HT-29 (cell line): Measurements from ENCODE around the gene BRWD1. TPM values are rescaled to one million over a fixed set of nuclear protein-coding genes. Genes with fewer than 3 reads are reported as not detected.

ENCODE experiments used
- DNase-seq: peaks from one replicate; pipeline ENCODE4 v3.0.0-alpha.2; 2015; ENCODE audit warnings: low spot score
- total RNA-seq: library from RNA; depleted of rRNA; stranded (reverse); fragments of >200 nt; shearing (Covaris generic); gene quantifications from 2 replicates; pipeline ENCODE4 v1.2.3, GENCODE V29; 2014; rRNA removed

The BRWD1 gene
- 11.7 and 12.5 TPM in 2 replicates for total RNA-seq

DNA sequence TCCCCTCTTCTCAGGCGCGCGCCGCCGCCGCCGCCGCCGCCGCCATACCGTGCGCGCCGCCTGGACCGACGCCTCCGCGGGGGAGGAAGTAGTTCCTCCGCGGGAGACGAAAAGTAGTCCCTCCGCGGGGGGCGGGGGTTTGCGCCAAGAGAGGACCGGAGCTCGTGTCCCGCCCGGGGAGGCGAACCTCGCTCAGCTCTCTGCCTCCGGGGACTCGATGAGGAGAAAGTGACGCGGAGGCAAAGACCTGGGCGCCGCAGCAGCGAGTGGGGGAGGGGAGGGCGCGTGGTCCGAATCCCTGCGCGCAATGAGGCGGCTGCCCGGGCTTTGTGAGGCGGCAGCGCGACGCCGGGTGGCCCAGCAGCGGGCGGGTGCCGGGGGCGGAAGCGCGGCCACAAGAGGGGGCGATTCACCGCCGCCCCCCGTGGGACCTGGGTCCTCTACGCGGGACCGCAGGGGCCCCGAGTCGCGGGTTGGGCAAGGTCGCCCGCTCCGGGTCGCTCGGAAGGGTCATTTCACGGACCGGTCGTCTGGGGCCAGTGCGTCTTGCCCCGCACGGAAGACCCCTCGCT is at the start of gene BRWD1:
TSS of gene BRWD1 (minus strand) at position 62 of the 572 bp plus-strand sequence. CDS start 141 bp downstream, outside the sequence.
- peak; percentile 71 for DNase-seq

DNA sequence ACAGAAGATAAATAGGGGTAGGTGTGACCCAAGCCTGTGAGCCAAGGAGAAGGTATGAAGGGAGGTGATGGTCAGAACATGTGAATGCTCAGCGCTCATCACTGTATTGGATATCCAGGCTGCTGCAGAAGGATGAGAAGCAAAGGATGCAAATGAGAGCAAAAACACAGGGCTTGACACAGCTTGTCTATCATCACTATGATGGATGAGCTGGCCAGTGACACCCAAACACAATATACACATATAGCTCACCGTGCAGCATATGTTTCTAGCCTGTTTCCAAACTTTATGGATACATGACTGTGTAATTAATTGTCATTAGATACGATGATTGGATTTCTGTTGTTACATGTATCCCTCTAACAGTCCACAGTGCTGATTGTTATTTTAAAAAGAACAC is 49.3 kb upstream of the BRWD1 start:
- no peak for DNase-seq

DNA sequence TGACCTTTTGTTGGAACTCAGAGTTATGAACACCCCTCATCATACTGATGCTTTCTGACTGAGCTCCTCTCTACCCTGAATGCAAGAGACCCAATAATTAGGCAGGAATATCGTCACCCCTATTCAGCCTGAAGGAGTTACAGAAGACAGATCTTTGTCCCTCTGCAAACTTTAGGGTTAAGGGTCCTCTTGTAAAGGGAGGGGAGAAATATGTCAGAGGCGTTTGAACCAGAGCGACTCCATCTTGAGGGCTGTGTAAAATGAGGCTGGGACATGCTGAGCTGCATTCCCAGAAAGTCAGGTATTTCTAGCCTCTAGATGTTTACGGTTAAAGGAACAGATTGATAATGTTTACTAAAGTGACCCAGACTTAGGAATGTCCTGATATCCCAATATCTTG is 46.0 kb upstream of the BRWD1 start:
- DNase-seq = no peak

DNA sequence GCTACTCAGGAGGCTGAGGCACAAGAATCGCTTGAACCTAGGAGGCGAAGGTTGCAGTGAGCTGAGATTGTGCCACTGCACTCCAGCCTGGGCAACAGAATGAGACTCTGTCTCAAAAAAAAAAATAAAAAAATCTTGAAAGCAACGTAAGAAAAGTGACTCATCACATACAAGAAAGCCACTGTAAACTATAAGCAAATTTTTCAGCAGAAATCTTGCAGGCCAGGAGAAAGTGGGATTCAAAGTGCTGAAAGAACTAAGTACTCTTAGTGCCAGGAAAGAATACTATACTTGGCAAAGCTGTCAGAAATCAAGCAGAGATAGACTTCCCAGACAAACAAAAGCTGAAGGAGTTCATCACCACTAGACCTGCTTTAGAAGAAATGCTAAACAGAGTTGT is 39.9 kb upstream of the BRWD1 start:
- DNase-seq = no peak

DNA sequence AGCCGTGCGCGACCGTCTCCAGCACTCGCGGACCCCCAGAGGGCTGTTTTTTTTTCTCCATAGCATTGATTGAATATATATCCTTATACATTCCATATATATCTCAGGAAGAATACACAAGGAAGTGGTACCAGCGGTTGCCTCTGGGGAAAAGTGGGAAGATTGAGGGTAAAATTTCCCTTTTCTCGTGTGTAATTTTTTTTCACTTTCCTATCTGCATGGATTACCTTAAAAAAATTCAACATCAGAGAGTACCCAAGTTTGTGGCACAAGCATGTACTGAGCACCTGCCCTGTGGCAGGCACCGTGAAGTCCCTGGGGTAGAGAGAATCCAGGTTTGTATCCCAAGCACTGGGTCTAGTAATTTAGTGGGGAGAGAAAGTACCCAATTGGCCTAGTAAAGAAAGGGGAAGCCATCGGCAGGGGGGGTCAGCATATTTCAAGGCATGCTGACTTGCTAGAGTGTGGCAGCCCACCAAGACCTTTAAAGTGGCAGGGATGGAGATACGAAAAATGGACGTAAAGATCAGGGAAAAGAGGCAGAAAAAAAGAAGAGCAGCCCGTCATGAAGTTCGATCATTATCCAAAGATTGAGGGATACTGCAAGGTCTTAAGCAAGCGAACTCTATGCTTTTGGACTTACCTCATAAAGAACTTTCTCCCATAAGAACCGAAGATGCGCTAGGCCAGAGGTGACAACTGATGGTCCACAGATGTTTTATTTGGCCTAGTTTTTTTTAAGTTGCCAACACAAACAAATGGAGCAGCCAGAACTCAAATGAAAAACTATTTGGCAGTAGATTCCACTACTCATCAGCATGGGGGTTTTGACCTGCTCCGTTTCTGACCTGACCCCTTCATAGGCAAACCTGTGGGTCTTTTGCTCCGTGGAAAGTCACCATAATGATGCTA is 36.9 kb upstream of the BRWD1 start:
- no peak for DNase-seq

DNA sequence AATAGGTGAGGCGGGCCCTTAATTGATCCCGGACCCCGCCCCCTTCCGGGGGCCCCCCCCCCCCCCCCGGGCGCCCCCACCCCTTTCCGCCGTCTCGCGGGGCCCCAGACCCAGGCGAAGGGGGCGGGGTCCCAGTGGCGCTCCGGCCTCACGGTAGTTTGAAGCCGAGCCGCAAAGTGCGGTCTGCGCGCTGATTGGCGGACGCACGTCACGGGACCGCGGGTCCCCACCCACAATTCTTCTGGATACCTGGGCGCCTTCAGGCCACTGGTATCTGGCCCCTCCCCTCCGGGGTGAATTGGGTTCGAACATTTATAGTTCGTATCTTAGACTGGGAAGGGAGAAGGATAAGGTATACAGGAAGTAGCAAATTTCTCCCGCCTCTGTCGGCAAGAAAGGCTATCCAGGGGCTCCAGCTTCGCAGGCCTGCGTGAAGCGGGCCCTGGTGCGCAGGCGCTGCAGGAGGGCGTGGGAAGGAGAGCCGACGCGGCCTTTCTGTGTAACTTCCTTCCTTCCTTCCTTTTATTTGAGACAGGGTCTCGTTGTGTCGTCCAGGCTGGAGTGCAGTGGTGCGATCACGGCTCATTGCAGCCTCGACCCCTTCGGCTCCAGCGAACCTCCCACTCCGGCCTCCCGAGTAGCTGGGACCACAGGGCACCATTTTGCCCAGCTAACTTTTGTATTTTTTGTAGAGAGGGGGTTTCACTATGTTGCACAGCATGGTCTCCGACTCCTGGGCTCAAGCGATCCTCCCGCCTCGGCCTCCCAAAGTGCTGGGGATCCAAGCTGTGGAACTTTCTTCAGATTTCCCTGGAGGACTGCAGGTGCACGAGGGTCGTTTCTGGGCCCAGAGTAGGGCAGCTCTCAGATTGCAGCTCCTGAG is 36.0 kb upstream of the BRWD1 start:
- DNase-seq = peak; percentile 93

DNA sequence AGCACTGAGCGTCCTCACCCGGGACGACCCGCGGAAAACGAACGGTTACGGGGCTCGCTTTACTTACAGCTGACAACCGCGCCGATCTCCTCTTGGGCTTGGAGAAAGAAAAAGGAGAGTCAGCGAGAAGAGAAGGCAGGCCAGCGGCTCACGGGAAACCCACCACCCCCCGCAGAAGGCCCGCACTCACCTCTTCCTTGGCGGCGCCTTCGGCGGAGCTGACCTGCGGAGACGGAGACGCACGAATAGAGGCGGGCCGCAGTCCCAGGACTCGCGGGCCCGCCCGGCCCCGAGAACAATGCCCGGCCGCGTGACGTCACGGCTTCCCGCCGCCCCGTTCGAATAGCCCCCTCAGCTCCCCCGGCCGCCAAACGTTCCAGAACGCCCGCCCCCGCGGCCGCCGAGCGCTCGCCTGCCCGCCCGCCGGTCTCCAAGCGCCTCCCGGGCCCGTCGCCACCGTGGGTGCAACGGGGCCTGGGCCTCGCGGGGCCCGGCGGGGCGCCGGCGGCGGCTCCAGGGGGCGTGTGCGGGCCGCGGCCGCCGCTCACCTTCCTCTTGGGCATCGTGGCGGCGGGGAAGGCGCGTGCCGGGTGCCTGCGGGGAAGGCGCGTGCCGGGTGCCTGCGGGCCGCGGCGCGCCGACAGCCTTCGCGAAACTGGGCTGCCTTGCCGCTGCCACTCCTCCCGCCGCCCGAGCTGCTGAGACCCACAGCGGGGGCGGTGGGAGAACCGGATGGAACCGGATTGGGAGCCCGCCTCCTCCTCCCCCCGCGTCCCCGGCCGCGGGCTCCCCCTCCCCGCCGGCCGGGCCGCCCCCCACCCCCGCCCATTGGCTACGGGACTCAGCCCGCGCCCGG is 35.2 kb upstream of the BRWD1 start, which contains the start of gene HMGN1:
TSS of gene HMGN1 (minus strand) at position 734 of the 856 bp plus-strand sequence. CDS start at position 563, 171 bp downstream.
- DNase-seq = peak; percentile 79

DNA sequence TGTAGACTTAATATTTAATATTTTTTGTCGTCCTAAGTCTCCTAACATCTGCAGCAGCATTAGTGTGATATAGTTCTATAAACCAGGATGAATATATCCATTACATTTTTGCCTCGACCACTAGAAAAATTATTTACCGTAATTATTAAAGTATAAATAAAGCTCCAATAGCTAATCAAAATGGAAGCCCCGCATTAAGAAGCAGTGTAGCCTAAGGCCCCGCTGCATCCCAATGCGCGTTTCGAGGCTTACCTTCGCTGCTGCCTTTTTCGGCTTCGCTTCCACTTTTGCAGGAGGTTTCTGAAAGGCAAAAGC is 34.6 kb upstream of the BRWD1 start:
- peak; percentile 28 for DNase-seq

DNA sequence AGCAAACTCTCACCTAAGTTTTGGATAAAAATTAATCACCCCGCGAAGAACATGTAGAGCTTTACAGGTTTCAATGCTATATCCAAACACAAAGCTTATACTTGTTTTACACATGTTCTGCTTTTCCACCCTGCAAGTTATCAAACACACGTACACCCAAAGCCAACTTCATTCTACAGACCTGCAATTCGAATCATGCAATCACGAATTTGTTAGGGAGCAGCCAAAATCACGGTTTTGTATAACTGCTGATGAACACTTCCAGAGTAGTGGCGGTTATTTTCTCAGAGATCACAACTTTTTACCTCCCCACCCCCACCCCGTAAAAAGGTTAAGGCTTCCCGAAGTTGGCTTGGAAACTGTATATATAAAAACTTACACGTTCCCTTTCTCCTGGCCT is 34.1 kb upstream of the BRWD1 start:
- DNase-seq = no peak

DNA sequence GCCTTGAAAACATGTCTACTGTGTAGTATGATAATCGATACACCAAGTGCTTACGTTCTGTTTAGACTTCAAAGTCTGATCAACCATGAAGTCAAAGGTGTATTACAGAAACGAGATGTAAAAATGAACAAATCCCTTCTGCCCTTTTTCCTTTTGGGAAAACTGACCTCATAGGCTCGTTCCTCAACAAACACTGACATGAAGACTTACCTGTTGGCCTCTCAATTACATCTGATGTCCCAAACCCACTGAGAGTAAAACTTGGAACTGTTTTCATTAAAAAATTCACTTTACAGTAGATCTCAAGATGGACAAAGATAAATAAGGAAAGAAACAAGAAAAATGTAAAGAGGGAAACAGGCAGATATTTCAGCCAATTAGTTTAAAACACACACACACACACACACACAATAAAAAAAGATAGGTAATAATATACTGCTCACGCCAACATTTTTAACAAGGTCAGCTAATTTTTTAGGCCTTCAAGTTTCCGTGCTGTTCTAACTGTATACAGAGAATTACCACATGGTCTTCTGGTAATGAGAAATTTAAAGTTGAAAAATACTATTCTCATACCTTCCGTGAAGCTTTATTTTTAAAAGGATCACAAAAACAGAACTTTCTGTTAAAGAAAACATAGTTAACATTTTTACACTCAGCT is 33.4 kb upstream of the BRWD1 start:
- DNase-seq = no peak

DNA sequence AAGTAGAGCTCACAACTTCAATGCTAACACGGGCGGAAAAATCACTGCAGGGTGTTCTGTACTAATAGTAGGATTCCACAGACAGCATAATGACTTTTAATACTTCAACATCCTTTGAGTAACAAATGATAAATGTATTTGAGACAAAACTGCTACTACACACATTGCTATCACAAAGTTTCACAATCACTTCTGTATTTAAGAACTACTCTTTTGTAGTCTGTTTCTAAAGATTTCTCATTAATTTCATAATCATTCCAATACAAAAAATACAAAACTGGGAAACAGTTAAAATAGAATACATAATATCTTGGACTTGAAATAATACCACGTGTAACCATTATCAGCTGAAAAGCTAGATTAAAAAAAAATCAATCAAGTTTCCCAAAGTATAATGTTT is 32.8 kb upstream of the BRWD1 start:
- DNase-seq = no peak

DNA sequence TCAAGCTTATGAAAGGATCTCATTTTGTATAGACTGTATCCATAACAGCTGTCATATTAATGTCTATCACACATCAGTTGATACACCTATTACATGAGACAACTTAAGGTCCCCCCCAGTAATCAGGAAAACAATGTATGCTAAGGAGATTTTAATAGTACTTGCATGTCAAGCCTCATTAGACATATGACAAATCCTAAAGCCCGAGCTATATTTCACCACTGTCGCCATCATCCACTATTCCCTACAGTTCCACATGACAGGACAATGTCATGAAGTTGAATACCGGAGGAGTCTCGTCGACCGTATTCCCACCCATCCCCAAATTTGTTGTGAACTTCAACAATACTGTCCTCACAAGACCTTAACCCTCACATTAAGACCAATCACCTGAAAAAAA is 32.0 kb upstream of the BRWD1 start:
- no peak for DNase-seq

DNA sequence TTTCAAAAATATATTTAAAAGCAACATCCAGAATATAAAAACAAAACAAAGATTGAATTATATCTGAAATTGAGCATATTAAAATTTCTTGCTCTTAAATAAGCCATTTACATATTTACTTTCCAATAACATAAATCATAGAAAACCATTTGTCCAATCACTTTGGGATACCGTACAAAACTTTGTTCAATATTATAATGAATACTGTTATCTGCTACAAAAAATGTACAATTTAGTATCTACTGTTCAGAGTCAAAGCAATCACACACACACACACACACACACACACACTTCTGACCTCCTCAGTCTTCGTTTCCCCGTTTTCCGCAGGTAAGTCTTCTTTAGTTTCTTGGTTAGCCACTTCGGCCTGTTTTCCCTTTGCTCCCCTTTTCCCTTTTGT is 31.4 kb upstream of the BRWD1 start:
- no peak for DNase-seq

DNA sequence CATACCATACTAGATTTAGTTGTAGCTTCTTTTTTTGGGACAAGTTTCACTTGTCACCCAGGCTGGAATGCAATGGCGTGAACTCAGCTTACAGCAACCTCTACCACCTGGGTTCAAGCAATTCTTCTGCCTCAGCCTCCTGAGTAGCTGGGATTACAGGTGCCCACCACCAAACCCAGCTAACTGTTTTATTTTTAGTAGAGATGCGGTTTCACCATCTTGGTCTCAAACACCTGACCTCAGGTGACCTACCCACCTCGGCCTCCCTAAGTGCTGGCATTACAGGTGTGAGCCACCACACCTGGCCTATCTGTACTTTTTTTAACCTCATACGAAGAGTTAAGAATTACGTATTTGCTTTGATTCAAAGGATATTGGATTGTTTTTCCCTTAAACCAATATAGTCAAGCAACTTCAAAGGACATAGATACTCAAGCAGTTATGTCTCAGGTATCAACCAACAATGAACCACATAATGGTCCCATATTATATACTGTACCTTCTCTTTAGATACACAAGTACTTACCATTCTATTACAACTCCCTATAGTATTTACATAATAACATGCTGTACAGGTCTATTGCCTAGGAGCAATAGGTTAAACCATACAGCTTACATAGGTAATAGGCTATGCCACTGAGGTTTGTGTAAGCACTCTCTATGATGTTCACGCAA is 28.0 kb upstream of the BRWD1 start:
- DNase-seq = no peak

DNA sequence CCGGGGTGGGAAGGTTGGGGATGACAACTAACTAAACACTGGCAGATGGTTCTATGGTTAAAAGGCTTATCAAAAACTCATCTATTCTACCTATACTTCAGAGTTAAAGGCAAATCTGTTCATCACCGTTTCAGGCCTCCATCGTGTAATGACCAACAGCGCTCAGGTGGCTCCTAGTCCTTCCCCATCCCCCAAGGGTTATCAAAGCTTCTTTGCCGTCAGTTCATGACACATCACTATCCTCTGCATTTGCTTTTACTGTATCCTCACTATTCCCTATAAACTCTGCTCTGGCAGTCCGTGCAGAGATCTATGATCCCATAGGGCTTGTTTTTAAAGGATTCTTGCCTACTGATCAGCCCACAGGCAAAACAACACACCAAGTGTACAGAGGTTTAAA is 27.3 kb upstream of the BRWD1 start:
- no peak for DNase-seq

DNA sequence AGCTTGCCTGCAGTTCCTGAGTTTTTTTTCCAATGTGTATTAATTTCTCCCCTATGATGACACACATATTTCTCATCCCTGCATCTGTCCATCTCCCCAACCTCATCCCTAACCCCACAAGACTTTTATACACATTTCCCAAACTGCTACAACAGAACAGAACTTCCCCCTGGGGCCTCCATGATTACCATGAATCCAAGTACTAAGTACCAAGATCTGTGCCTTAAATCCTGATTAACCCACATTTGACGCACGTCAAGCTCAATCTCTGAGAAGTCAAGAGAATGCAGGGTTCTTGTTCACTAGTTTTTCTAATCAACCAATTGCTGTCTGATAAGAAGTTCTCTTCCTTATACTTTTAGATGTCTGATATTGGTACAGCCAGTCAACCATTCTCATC is 25.8 kb upstream of the BRWD1 start:
- DNase-seq = no peak

DNA sequence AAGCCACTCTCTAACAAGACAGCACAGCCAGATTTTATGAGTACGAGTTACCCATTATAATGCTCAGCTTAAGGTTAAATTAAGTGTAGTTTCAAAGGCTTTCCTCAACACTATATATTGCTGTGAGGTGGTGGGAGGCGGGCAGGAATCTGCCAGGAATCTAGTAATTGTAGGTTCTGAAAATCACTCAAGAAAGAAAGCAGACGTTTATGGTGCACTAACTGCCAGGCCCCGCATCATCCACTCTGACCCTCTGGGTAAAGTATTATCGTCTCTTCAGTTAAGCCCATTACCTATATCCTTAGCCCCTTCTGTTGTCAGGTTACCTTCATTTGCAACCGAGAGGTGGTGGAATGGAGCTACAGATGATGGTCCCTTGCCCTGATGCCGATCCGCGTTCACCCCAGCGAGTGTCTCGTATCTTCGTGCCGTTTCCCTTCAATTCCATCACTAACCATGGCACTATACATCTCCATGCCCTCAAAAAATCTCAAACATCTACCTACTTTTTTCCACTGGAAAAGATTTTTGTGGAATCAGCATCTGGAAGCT is 23.1 kb upstream of the BRWD1 start:
- DNase-seq = no peak

DNA sequence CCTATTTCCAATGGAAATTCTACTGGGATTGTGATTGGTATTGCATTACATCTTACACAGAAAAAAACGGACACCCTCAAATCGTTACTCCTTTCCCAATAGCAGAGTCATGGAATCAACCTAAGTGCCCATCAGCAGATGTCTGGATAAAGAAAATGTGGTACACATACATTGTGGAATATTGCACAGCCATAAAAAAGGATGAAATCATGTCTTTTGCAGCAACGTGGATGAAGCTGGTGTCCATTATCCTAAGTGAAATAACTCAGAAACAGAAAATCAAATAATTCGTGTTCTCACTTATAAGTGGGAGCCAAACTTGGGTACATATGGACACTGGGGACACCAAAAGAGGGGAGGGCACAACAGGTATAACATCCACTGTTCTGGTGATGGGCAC is 21.2 kb upstream of the BRWD1 start:
- DNase-seq = no peak

DNA sequence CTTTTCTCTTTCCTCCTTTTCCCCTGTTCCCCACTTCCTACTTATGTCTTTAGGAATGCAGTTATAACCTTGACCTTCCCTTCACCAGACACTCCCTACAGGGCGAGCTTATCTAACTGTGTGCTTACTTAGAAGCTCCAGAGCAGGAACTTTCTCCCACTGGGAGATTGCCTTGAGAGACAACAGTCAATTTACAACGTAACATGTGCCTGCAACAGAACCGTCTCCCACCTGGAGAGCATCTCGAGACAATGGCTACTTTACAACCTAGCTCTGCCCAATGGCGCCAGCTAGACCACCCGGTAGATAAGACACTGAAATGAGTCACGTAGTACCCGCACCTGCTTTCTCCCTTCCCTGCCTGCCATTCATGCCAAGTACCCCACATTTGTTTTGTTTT is 18.7 kb upstream of the BRWD1 start:
- no peak for DNase-seq

DNA sequence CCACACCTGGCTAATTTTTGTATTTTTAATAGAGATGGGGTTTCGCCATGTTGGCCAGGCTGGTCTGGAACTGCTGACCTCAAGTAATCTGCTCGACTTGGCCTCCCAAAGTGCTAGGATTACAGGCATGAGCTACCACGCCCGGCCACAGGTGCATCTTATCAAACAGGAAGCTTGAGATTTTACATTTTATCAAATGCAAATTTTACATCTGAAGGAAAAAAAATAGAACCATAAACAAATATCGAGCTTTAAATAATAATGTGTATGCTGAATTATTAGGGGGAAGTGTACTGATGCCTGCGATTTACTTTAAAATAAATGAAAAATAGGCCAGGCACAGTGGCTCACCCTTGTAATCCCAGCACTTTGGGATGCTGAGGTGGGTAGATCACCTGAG is 16.6 kb upstream of the BRWD1 start:
- no peak for DNase-seq
